HL-60/S4 treated with retinoic acid at 250 ng/mL for 4 days and 3 days (cell line): ENCODE data around the gene SUSD3.

ENCODE experiments used
- in situ Hi-C: fragments of 300-500 bp; cut with MboI; formaldehyde crosslinking; loops from 2 replicates; pipeline ENCODE4 v1.7.0; 2022; ENCODE audit warnings: low sequenced_read_pairs

SUSD3 gene

GRCh38 chr9:93134015-93134739 is 75.7 kb downstream of the SUSD3 start, which contains the start of gene NINJ1:
NINJ1 (minus strand) TSS chr9:93134251; CDS start chr9:93134217, 34 bp downstream.
- in situ Hi-C loops: no loop called here
